HepG2 (cell line): ENCODE measurements around the gene NAA16. TPM values are rescaled to one million over a fixed set of nuclear protein-coding genes. Genes with fewer than 3 reads are reported as not detected.

ENCODE experiments used
- CEBPG ChIP-seq: IDR thresholded peaks from 2 replicates; pipeline ENCODE4 v1.6.1; 2016
- CHCHD3 ChIP-seq: sonication (generic); formaldehyde crosslinking; IDR thresholded peaks from 2 replicates; pipeline ENCODE4 v1.8.0; 2022; ENCODE audit warnings: mild to moderate bottlenecking, missing genetic modification reagents, moderate library complexity
- FOXJ3 ChIP-seq: sonication (generic); formaldehyde crosslinking; IDR thresholded peaks from 2 replicates; pipeline ENCODE4 v1.4.0; 2020; ENCODE audit warnings: missing genetic modification reagents, mild to moderate bottlenecking, borderline replicate concordance
- KLF6 ChIP-seq: IDR thresholded peaks from 2 replicates; pipeline ENCODE4 v1.8.0; 2016; ENCODE audit warnings: missing biosample characterization, missing genetic modification reagents
- RNF2 ChIP-seq: fragments of 450-650 bp; conservative IDR thresholded peaks from 2 replicates; pipeline ENCODE4 v1.6.1; 2016; ENCODE audit warnings: low read depth
- SMC3 ChIP-seq: IDR thresholded peaks from 2 replicates; pipeline ENCODE4 v1.6.1; 2011; ENCODE audit warnings: low read length, improper control_type of control experiment
- ZNF24 ChIP-seq: fragments of 450-650 bp; IDR thresholded peaks from 2 replicates; pipeline ENCODE4 v1.6.1; 2017; ENCODE audit warnings: antibody characterized with exemption, mild to moderate bottlenecking
- ZNF468 ChIP-seq: sonication (generic); formaldehyde crosslinking; IDR thresholded peaks from 2 replicates; pipeline ENCODE4 v1.8.0; 2022; ENCODE audit warnings: mild to moderate bottlenecking, moderate library complexity, missing genetic modification reagents
- ZNF660 ChIP-seq: sonication (generic); formaldehyde crosslinking; IDR thresholded peaks from 2 replicates; pipeline ENCODE4 v1.5.1; 2020; ENCODE audit warnings: mild to moderate bottlenecking, low read depth, missing genetic modification reagents, borderline replicate concordance
- polyA plus RNA-seq, 8 experiments: library from polyadenylated mRNA; depleted of rRNA in 3 of 8; stranded (reverse) in 7 of 8; unstranded in 1 of 8; fragments of >200 nt; fragmentation: Illumina TruSeq in 4 of 8; extraction: Trizol in 4 of 8; gene quantifications; 2 replicates each; pipeline versions ENCODE4 v1.2.1 to v1.2.3, GENCODE V29; 2011 to 2016; ENCODE audit warnings: low read depth in 4 of 8, missing spikeins in 1 of 8, mixed read lengths in 1 of 8; ENCODE audit not compliant: insufficient read depth in 1 of 8
- total RNA-seq, 5 experiments: library from RNA; depleted of rRNA; stranded (reverse); fragments of >200 nt; fragmentation: Illumina TruSeq; extraction: Trizol; gene quantifications; 2 replicates each; pipeline ENCODE4 v1.2.3, GENCODE V29; 2016; ENCODE audit warnings: low read depth in 1 of 5
- TF ChIP-seq, protein P1 (sequence below): sonication (generic); formaldehyde crosslinking; IDR thresholded peaks from 2 replicates; pipeline ENCODE4 v1.4.0; 2020; ENCODE audit warnings: missing genetic modification reagents
- TF ChIP-seq, protein P2 (sequence below): sonication (generic); formaldehyde crosslinking; IDR thresholded peaks from 2 replicates; pipeline ENCODE4 v1.8.0; 2022; ENCODE audit warnings: mild to moderate bottlenecking, missing genetic modification reagents, moderate library complexity
- TF ChIP-seq, protein P3 (sequence below): sonication (generic); formaldehyde crosslinking; IDR thresholded peaks from 2 replicates; pipeline ENCODE4 v1.4.0; 2020; ENCODE audit warnings: missing genetic modification reagents
- TF ChIP-seq, protein P4 (sequence below): sonication (generic); formaldehyde crosslinking; IDR thresholded peaks from 2 replicates; pipeline ENCODE4 v1.4.0; 2020; ENCODE audit warnings: mild to moderate bottlenecking, missing genetic modification reagents
- TF ChIP-seq, protein P5 (sequence below): IDR thresholded peaks from 2 replicates; pipeline ENCODE4 v1.6.1; 2016; ENCODE audit warnings: missing genetic modification reagents, missing compliant biosample characterization
- TF ChIP-seq, protein P6 (sequence below): sonication (generic); formaldehyde crosslinking; IDR thresholded peaks from 2 replicates; pipeline ENCODE4 v1.5.0; 2020; ENCODE audit warnings: mild to moderate bottlenecking, low read depth, missing genetic modification reagents, borderline replicate concordance
- TF ChIP-seq, protein P7 (sequence below): sonication (generic); formaldehyde crosslinking; IDR thresholded peaks from 2 replicates; pipeline ENCODE4 v1.4.0; 2020; ENCODE audit warnings: missing genetic modification reagents
- TF ChIP-seq, protein P8 (sequence below): sonication (generic); formaldehyde crosslinking; IDR thresholded peaks from 2 replicates; pipeline ENCODE4 v1.5.0; 2020; ENCODE audit warnings: missing genetic modification reagents
- TF ChIP-seq, protein P9 (sequence below): sonication (generic); formaldehyde crosslinking; IDR thresholded peaks from 2 replicates; pipeline ENCODE4 v1.4.0; 2020; ENCODE audit warnings: missing genetic modification reagents, borderline replicate concordance

Gene NAA16
- total and polyA plus RNA-seq, 2 of the 13 experiments (the other 11 are each of a cell fraction or from before 2014, with no cell fraction given): 9.2 to 15.1 TPM

DNA sequence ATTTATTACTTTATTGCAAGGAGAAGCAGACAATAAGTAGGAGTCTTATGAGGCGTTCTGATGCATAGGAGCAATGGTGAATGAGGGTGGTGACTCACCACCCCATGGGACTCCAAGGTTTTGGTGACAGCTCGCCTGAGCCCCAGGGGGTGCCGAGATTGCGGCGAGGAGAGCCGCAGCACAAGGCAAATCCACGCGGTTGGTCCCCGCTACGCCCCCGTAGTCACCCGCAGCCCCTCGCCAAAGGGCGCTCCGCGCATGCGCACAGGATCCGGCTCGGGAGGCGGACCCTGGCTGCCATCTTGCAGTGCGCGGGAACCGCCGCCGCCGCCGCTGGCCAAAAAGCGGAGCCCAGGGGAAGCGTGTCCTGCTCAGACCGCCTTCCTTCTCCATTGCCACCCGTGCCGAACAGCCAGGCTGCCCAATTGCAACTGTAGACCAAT, at the start of gene NAA16 (continued):
- TF ChIP-seq, protein P1, sequence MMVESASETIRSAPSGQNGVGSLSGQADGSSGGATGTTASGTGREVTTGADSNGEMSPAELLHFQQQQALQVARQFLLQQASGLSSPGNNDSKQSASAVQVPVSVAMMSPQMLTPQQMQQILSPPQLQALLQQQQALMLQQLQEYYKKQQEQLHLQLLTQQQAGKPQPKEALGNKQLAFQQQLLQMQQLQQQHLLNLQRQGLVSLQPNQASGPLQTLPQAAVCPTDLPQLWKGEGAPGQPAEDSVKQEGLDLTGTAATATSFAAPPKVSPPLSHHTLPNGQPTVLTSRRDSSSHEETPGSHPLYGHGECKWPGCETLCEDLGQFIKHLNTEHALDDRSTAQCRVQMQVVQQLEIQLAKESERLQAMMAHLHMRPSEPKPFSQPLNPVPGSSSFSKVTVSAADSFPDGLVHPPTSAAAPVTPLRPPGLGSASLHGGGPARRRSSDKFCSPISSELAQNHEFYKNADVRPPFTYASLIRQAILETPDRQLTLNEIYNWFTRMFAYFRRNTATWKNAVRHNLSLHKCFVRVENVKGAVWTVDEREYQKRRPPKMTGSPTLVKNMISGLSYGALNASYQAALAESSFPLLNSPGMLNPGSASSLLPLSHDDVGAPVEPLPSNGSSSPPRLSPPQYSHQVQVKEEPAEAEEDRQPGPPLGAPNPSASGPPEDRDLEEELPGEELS (CRISPR knock-in tag): no peak; the same call in 1 of the 2 replicates
- TF ChIP-seq CEBPG (CRISPR knock-in tag) (no peak), KLF6 (no peak), RNF2 (no peak), ZNF468 (CRISPR knock-in tag) (no peak), CHCHD3 (CRISPR knock-in tag) (no peak), FOXJ3 (CRISPR knock-in tag) (no peak), ZNF24 (no peak), SMC3 (no peak), ZNF660 (CRISPR knock-in tag) (no peak)
- TF ChIP-seq, protein P2, sequence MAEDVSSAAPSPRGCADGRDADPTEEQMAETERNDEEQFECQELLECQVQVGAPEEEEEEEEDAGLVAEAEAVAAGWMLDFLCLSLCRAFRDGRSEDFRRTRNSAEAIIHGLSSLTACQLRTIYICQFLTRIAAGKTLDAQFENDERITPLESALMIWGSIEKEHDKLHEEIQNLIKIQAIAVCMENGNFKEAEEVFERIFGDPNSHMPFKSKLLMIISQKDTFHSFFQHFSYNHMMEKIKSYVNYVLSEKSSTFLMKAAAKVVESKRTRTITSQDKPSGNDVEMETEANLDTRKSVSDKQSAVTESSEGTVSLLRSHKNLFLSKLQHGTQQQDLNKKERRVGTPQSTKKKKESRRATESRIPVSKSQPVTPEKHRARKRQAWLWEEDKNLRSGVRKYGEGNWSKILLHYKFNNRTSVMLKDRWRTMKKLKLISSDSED (CRISPR knock-in tag): no peak
- TF ChIP-seq, protein P3, sequence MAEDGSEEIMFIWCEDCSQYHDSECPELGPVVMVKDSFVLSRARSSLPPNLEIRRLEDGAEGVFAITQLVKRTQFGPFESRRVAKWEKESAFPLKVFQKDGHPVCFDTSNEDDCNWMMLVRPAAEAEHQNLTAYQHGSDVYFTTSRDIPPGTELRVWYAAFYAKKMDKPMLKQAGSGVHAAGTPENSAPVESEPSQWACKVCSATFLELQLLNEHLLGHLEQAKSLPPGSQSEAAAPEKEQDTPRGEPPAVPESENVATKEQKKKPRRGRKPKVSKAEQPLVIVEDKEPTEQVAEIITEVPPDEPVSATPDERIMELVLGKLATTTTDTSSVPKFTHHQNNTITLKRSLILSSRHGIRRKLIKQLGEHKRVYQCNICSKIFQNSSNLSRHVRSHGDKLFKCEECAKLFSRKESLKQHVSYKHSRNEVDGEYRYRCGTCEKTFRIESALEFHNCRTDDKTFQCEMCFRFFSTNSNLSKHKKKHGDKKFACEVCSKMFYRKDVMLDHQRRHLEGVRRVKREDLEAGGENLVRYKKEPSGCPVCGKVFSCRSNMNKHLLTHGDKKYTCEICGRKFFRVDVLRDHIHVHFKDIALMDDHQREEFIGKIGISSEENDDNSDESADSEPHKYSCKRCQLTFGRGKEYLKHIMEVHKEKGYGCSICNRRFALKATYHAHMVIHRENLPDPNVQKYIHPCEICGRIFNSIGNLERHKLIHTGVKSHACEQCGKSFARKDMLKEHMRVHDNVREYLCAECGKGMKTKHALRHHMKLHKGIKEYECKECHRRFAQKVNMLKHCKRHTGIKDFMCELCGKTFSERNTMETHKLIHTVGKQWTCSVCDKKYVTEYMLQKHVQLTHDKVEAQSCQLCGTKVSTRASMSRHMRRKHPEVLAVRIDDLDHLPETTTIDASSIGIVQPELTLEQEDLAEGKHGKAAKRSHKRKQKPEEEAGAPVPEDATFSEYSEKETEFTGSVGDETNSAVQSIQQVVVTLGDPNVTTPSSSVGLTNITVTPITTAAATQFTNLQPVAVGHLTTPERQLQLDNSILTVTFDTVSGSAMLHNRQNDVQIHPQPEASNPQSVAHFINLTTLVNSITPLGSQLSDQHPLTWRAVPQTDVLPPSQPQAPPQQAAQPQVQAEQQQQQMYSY (CRISPR knock-in tag): no peak
- TF ChIP-seq, protein P4, sequence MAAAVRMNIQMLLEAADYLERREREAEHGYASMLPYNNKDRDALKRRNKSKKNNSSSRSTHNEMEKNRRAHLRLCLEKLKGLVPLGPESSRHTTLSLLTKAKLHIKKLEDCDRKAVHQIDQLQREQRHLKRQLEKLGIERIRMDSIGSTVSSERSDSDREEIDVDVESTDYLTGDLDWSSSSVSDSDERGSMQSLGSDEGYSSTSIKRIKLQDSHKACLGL (CRISPR knock-in tag): no peak
- TF ChIP-seq, protein P5, sequence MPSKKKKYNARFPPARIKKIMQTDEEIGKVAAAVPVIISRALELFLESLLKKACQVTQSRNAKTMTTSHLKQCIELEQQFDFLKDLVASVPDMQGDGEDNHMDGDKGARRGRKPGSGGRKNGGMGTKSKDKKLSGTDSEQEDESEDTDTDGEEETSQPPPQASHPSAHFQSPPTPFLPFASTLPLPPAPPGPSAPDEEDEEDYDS (CRISPR knock-in tag): no peak; the same call in 1 of the 2 replicates
- TF ChIP-seq, protein P6, sequence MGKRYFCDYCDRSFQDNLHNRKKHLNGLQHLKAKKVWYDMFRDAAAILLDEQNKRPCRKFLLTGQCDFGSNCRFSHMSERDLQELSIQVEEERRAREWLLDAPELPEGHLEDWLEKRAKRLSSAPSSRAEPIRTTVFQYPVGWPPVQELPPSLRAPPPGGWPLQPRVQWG: no peak
- TF ChIP-seq, protein P7, sequence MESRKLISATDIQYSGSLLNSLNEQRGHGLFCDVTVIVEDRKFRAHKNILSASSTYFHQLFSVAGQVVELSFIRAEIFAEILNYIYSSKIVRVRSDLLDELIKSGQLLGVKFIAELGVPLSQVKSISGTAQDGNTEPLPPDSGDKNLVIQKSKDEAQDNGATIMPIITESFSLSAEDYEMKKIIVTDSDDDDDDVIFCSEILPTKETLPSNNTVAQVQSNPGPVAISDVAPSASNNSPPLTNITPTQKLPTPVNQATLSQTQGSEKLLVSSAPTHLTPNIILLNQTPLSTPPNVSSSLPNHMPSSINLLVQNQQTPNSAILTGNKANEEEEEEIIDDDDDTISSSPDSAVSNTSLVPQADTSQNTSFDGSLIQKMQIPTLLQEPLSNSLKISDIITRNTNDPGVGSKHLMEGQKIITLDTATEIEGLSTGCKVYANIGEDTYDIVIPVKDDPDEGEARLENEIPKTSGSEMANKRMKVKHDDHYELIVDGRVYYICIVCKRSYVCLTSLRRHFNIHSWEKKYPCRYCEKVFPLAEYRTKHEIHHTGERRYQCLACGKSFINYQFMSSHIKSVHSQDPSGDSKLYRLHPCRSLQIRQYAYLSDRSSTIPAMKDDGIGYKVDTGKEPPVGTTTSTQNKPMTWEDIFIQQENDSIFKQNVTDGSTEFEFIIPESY (CRISPR knock-in tag): no peak
- TF ChIP-seq, protein P8, sequence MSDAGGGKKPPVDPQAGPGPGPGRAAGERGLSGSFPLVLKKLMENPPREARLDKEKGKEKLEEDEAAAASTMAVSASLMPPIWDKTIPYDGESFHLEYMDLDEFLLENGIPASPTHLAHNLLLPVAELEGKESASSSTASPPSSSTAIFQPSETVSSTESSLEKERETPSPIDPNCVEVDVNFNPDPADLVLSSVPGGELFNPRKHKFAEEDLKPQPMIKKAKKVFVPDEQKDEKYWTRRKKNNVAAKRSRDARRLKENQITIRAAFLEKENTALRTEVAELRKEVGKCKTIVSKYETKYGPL (CRISPR knock-in tag): peak; percentile 23; the same call in 1 of the 2 replicates
- TF ChIP-seq, protein P9, sequence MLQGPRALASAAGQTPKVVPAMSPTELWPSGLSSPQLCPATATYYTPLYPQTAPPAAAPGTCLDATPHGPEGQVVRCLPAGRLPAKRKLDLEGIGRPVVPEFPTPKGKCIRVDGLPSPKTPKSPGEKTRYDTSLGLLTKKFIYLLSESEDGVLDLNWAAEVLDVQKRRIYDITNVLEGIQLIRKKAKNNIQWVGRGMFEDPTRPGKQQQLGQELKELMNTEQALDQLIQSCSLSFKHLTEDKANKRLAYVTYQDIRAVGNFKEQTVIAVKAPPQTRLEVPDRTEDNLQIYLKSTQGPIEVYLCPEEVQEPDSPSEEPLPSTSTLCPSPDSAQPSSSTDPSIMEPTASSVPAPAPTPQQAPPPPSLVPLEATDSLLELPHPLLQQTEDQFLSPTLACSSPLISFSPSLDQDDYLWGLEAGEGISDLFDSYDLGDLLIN (CRISPR knock-in tag): no peak; the same call in 1 of the 2 replicates
